Raji (cell line): ENCODE results near the gene ANKRD39.

Experiments used
- POLR2A ChIP-seq: IDR thresholded peaks from 2 replicates; pipeline ENCODE4 v1.6.1; 2011; ENCODE audit warnings: low read depth, low read length, control low read depth; ENCODE audit not compliant: insufficient read depth

ANKRD39 gene, protein sequence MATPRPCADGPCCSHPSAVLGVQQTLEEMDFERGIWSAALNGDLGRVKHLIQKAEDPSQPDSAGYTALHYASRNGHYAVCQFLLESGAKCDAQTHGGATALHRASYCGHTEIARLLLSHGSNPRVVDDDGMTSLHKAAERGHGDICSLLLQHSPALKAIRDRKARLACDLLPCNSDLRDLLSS

DNA sequence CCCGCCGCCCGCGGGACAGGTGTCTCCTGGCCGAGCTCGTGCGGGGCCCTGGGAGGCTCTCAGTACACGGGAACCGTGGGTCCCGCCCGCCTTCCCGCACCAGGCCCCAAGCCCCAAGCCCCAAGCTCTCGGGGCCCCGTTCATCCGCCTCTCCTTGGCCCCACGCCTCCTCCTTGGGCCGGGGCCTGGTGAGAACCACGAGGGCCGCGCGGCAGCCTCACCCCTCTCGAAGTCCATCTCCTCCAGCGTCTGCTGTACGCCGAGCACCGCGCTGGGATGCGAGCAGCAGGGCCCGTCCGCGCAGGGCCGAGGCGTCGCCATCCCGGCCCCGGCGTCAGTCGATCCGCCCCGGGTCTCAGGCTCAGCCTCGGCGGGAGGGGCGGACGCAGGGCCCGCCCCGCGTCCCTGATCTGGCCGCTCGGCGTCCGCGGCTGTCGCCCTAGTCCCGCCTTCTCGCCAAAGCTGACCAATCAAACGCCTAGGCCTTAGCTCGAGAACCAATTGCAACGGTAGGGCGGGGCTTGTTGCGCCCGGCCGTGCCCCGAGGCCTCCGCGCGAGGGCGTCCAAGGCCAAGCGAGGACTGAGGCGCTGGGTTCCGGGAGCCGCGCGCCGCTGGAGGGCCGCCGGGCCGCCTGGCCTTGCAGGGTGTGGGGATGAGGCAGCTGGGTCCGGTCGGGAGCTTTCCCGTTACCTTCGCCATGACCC, at the start of gene ANKRD39:
Gene ANKRD39, minus strand, starts transcription at position 350 of the 706 bp plus-strand sequence. Its CDS starts 29 bp downstream, at position 321.
- peak; percentile 92 for TF ChIP-seq POLR2A

DNA sequence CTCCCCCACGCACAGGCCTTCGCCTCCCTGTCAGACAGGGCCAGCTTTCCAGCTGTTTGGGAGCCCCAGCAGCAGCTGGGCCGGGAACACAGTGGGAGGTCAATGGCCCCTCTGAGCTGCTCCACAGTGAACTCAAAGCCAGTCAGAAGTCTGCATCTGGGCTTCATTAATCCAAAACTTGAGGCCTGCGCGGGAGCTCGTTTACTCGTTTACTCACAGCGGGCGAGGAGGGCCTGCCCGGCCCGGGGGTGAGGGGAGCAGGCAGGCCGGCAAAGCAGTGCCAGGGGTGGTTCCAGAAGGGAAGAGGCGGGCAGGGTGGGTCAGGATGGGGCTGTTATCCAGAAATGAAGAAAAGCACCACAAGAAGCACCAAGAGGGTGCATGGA, 48.9 kb upstream of the ANKRD39 start:
- no peak for TF ChIP-seq POLR2A

DNA sequence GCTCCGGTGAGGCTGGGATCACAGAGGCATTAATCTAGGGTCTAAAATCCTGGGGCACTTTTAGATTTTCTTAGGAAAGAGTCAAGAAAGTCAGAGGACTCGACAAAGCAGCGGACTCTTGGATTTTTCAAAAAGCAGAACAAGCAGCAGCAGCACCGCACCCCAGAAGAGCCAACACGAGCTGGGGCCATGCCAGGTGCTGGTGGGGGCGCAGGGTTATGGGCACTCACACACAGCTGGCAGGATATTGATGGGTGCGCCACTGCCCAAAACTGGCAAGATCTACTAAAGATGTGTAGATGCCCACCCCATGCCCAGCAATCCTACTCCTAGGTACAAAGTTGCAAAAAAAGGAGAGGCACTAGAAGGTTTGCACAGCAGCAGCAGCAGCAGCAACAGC, 46.0 kb upstream of the ANKRD39 start:
- TF ChIP-seq POLR2A, result no peak

DNA sequence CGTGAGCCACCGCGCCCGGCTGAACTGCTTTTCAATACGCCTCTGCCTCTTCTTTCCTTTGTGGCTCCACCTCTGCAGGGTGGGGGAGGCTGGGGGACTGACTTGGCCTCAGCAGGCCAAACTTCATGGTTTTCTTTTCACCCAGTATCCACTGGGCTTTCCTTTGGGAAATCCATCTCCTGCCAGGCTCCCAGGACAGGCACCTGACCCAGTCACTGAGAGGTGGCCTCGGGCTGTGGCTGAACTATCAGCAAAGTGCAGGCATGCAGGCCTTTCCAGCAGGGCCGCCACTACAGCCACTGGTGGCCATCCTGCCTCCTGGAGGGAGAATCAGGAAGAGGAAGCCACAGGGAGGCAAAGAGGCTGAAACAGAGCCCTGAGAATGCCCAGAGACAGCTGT, 45.5 kb upstream of the ANKRD39 start:
- no peak for TF ChIP-seq POLR2A

DNA sequence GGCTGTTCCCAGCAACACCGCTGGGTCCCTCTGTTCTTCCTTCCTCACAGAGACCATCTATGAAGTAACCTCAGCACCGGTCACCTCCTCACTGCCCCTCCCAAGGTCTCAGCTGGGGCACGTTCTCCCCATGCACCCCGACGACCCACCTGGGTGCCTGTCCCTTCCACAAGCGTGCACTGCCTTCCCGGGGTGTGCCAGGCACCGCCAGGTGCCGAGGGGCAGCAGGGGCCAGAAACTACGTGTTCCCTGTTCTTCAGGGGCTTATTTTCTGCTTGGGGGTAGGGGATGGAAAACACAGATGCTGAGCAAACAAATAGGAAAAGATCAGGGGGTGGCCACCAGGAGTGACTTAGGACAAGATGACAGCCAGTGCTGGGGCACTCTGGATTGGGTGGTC, 42.4 kb upstream of the ANKRD39 start:
- no peak for TF ChIP-seq POLR2A

DNA sequence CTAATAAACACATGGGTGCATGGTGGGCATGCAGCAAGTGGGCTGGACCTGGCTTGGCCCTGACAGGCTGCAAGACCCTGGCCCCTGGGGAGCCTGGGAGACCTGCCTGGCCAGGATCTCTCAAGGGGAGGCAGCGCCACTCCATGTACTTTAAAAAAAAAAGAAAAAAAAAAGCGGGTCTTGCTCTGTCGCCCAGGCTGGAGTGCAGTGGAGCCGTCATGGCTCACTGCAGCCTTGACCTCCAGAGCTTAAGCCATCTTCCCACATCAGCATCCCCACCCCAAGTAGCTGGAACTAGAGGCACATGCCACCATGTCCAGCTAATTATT, 41.6 kb upstream of the ANKRD39 start:
- TF ChIP-seq POLR2A, result no peak

DNA sequence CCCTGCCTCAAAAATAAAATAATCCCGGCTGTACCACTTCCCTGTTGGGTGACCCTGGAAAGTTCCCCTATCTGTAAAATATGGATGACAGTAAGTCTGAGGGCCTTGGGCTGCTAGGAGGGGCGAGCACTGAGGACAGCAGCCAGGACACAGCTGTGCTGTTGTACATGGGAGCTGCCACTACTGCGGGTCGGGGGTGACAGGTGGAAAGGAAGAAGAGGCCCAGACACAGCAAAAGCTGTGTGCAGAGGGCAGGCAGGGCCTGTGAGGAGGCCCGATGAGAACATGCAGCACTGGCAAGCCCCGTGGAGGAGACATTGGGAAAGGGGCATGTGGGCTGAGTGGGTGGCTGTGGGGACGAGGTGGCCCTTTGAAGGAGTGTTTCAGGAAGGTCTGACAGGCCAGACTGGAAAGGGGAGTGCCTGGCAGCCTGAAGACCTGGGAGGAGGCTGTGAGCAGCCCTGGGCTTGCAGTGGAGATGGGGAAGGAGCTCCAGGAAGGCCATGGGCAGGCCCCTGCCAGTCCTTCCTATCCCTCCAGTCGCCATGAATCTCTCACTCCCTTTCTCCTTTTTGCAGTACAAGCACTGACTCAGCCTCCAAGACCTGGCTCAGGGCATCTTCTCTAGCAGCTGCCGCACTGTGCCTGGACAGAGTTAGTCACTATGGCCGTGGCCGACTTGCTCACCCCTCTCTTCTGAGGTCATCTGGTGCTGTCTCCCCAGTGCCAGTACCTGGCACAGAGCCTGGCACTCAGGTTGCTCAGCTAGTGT, 41.0 kb upstream of the ANKRD39 start:
- TF ChIP-seq POLR2A, result no peak

DNA sequence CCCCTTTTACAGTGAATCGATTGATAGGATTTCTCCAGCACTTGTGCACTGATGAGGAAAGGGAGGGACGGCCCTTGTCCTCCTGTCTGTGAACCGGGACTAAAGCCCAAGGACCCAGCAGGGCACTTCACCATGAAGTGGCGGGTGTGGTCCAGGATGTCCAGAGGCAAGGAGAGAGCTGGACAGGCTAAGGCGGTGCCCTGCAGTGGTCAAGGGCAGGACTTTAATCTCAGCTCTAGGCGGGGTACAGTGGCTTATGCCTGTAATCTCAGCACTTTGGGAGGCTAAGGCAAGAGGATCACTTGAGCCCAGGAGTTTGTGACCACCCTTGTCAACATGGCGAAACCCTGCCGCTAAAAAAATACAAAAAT, 40.3 kb upstream of the ANKRD39 start:
- no peak for TF ChIP-seq POLR2A

DNA sequence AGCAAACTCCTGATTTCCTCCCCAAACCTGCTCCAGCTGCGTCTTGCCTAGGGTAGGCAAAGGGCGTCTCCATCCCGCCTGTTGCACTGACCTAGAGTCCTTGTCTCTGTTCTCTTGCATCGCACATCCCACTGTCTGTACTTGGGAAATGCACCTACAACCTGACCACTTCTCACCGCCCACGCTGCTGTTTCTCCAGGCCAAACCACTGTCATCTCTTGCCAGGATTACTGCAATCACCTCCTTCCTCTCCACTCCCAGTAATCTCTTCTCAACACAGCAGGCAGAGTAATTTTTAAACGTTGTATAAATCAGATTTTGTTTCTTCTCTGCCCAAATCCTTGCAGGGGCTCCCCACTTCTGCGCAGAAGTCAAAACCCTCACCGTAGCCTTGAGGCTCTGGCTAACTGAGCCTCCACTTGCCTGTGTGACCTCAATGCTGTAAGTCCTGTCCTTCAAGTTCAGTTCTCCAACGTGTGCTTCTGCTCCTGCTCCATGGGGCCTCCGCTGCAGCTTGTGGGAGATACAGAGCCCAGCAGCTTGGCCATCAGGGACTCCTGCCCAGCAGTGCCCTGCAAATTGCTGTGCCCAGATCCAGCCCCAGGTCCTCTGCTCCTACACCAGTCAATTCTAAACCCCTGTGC, 39.8 kb upstream of the ANKRD39 start:
- no peak for TF ChIP-seq POLR2A

DNA sequence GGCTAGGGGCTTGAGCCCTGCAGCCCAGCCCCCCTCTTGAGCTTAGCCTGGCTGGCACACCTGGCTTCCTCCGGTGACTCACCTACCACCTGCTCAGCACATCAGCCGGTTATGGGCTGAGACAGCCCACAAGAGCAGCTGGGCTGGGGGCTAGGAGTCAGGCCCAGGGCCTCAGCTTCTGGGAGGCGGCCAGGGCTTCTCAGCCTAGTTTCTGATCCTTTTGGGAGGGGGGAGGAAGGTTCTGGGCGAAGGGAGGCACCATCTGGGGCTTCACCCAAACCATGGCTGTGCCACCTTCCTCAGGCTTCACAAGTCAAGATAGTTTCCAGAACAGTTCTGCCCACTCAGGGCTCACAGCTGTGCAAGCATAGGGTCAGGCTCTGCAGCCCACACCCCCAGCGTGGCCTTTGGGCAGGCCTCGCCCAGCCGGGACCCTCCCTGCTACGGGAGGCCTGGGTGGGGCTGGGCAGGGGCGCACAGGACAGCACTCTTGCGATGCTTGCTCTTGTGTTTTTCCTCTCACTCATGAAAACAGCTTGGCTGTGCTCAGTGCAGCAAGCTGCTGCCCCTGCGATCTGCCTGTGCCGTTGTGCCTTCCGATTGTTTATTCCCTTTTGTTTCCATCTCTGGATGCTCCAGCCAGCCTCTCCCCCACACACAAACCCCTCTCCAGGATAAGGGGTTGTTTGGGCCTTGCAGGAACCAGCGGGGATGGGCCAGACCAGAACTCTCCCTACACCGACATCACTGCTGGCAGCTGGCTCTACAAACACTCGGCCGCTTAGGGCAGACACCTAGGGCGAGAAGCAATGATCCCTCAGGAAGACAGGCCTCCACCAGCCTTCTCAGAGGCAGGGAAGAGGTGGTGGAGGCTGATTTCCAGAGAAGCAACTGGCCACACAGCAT, 38.2 kb upstream of the ANKRD39 start:
- TF ChIP-seq POLR2A, result no peak

DNA sequence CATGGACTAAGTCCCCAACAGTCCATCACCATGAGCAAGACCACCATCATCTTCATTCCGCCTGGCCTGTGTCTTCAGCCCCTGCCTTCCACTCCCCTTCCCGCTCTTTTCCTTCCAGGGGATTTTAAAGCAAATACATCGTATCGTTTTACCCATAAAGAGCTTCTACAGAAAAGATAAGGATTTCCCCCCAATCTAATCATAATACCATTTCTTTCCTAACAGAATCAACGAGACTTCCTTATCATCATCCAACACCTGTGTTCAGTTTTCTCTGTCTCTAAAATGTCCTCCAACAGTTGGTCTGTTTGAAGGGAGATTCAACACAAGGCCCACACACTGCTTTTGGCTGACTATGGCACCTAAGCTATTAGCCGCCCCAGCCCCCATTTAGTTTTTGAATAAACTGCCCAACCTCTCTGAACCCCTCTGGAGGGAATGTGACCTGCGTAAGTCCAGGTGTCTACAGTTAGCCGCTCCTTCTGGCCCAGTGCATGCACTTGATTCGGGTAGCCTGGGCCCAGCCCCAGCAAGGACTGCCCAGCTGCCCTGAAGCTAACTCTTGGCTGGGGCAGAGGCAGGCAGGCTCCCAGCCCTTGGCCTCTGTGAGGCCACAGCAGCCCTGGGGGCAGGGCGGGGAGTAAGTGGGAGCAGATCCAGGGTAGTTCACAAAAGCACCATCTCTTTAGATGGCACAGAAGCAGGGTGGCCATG, 37.4 kb upstream of the ANKRD39 start:
- no peak for TF ChIP-seq POLR2A

DNA sequence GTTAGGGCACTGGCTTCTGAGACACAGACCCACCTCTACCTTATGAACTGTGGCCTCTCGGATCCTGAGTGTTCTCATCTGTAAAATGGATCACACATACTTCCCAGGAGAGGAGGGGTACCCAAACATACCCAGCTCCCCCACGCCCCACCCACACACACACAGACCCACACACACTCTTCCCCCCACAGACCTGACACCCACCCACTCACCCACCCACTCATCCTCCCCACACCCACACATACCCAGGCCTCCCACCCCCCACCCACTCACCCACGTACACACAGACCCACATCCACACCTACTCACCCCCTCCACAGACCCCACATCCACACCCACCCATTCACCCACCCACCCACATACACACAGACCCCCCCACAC, 36.3 kb upstream of the ANKRD39 start:
- TF ChIP-seq POLR2A, result no peak

DNA sequence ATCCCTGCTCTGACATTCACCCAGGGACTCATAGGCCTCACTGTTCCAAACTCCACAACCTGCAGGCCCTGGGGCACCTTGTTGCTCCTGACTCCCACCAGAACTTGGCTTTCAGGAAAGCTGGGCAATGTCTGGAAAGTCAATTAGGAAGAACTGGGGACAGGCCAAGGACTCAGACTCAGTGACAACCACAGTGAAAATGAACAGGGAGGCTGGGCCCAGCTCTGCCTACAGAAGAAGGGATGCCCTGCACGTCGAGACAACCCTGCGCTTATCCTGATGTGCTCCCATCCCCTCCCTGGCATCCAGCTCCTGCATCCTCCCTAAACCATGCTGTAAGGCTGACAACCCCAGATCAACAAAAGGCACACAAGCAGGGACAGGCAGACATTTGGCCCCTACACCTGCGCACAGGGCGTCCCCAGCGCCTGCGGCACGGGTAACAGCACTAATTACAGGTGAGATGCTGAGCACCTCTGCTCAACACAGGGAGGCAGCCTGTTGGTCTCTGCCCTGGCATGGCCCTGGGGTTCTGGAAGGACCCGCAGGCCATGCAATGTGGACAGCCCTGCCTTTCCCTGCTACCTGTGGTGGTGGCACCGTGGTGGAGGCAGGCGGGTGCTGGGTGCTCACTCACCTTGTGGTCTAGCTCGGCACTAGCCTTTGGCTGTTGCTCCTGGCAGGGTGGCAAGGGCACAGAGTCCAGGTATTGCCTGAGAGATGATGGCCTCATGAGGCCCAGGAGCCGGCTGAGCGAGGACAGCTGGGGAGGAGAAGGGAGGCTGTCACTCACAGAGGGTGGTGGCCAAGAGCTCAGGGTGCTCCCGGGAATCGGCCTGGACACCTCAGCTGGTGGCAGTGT, 35.7 kb upstream of the ANKRD39 start:
- no peak for TF ChIP-seq POLR2A

DNA sequence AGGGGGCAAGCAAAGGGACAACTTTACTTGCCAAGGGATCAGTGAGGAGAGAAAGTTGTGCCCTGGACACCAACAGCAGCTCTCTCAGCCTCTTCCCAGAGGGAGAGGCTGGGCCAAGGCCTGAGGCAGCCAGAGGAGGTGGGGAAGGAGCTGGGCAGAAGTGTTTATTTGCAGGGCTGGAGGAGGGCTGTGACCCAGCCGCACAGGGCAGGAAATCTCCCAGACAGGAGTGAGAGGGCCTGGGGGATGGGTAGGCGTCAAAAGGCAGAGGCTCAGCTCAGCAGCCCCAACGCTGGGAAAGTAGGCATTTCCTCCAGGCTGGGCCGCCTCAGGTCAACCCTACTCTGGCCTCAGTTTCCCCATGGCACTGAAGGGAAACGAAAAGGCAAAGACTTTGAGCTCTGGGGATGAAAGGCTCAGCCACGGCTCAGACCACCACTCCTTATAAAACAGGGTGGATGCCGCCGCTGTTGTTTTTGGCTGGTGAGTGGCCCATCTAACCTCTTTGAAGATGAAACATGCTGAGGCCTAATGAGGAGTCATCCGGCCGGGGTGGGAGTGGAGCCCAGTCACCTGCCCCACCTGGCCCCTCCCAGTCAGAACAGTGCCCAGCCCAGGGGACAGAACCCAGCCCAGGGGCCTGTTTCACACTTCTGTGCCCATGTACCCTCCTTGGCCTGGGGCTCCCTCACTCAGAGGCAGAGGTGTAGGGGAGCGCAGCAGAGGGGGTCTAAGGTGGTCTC, 33.9 kb upstream of the ANKRD39 start:
- TF ChIP-seq POLR2A, result no peak
